Thyroid gland (tissue), 4 donors: ENCODE data around the gene FEN1. TPM values are rescaled to one million over a fixed set of nuclear protein-coding genes. Genes with fewer than 3 reads are reported as not detected.

Experiments
- DNase-seq, 2 donors: peaks; one replicate each; pipeline ENCODE4 v3.0.0-alpha.2; 2019
- H3K27ac ChIP-seq, 3 donors: fragments of 200-600 bp; sonication (generic); 1 replicate in 2 of 3; 2 replicates in 1 of 3; pipeline ENCODE4 v1.5.1; 2016 to 2019; ENCODE audit warnings: mild to moderate bottlenecking in 1 of 3, moderate library complexity in 1 of 3
- H3K27me3 ChIP-seq: fragments of 200-600 bp; sonication (generic); one replicate; pipeline ENCODE4 v1.5.1; 2019
- H3K36me3 ChIP-seq, 2 donors: fragments of 200-600 bp; sonication (generic); one replicate each; pipeline ENCODE4 v1.5.1; 2016 to 2019
- H3K4me1 ChIP-seq, 2 donors: fragments of 200-600 bp; sonication (generic); one replicate each; pipeline ENCODE4 v1.5.1; 2017 to 2019
- H3K4me3 ChIP-seq, 3 donors: fragments of 200-600 bp; sonication (generic); replicated peaks in 1 of 3; 1 replicate in 2 of 3; 2 replicates in 1 of 3; pipeline ENCODE4 v1.5.1; 2016; ENCODE audit warnings: mild to moderate bottlenecking in 1 of 3
- H3K9me3 ChIP-seq: fragments of 200-600 bp; sonication (generic); one replicate; pipeline ENCODE4 v1.5.1; 2017
- CTCF ChIP-seq, 6 experiments: fragments of 200-600 bp in 3 of 6; fragments of 450-650 bp in 3 of 6; sonication (generic) in 3 of 6; IDR thresholded peaks; one replicate each; pipeline ENCODE4 v1.5.1; 2016 to 2019; ENCODE audit warnings: antibody characterized with exemption in 6 of 6, mild to moderate bottlenecking in 2 of 6, inconsistent platforms in 1 of 6, moderate library complexity in 1 of 6
- POLR2A ChIP-seq, 2 donors: fragments of 450-650 bp; IDR thresholded peaks; one replicate each; pipeline ENCODE4 v1.6.1; 2017; ENCODE audit warnings: antibody characterized with exemption in 2 of 2, mild to moderate bottlenecking in 2 of 2, moderate library complexity in 1 of 2
- WGBS, 2 donors: methylation state at CpG; one replicate each; pipeline ENCODE4 v1.1.5; 2017; 5-methylcytosine and 5-hydroxymethylcytosine counted together
- intact Hi-C: fragments of 100-400 bp; cut with DNase I; formaldehyde crosslinking; loops from one replicate; pipeline ENCODE4 v1.15.1; 2023
- total RNA-seq, 4 donors: library from RNA; depleted of rRNA; stranded (reverse); fragments of >200 nt; gene quantifications; one replicate each; pipeline ENCODE4 v1.2.3, GENCODE V29; 2016

Gene FEN1
- total RNA-seq, 4 donors from 2014 or later: 4.1 to 6.3 (median 5.2) TPM

- Histone ChIP-seq H3K4me3 (no peak overlapping the region), H3K36me3 (no peaks in the 10 kb centered on the region), H3K9me3 (no peaks in the 10 kb centered on the region), H3K27me3 (no peaks in the 10 kb centered on the region), H3K4me1 (peaks cover 7 to 9% of the 10 kb centered on the region in 2 donors), H3K27ac (no peak overlapping the region)
- 87 to 90% methylated on average over 11 of the region's 11 CpGs for WGBS, 2 donors
- DNase-seq: no peak
- intact Hi-C loops: no loop called here
- no peak for TF ChIP-seq CTCF (IDR thresholded peaks at IDR 0.05)
Measured at GRCh38 chr11:61778357-61778886, 14.3 kb upstream of the FEN1 start.

GRCh38 chr11:61778920-61779650, 13.6 kb upstream of the FEN1 start:
- intact Hi-C loops: no loop called here
- no peak overlapping the region for H3K4me3 ChIP-seq
- H3K27ac ChIP-seq: no peak overlapping the region
- TF ChIP-seq CTCF (IDR thresholded peaks at IDR 0.05): no peak
- DNase-seq: no peak
- WGBS, 2 donors: 71 to 82% methylated on average over 5 to 21 of the region's 24 CpGs
- H3K4me1 ChIP-seq: peaks cover 7 to 9% of the 10 kb centered on the region in 2 donors
- H3K36me3 ChIP-seq: no peaks in the 10 kb centered on the region
- no peaks in the 10 kb centered on the region for H3K27me3 ChIP-seq
- H3K9me3 ChIP-seq: no peaks in the 10 kb centered on the region

- peaks cover 0 to 4% of the 10 kb centered on the region in 2 donors for H3K36me3 ChIP-seq
- WGBS, 2 donors: 89 to 95% methylated on average over 14 of the region's 14 CpGs
- no peaks in the 10 kb centered on the region for H3K9me3 ChIP-seq
- peaks cover 7 to 9% of the 10 kb centered on the region in 2 donors for H3K4me1 ChIP-seq
- no peak overlapping the region for H3K27ac ChIP-seq
- DNase-seq: no peak
- H3K27me3 ChIP-seq: no peaks in the 10 kb centered on the region
- H3K4me3 ChIP-seq: no peak overlapping the region
- intact Hi-C loops: no loop called here
- no peak for TF ChIP-seq POLR2A (IDR thresholded peaks at IDR 0.05)
- TF ChIP-seq CTCF (IDR thresholded peaks at IDR 0.05): no peak
Measured at GRCh38 chr11:61779666-61780525, 12.8 kb upstream of the FEN1 start.

- intact Hi-C loops: no loop called here
- no peak overlapping the region for H3K27ac ChIP-seq
- H3K4me3 ChIP-seq: no peak overlapping the region
- H3K4me1 ChIP-seq: peaks cover 7 to 9% of the 10 kb centered on the region in 2 donors
- H3K27me3 ChIP-seq: no peaks in the 10 kb centered on the region
- TF ChIP-seq POLR2A (IDR thresholded peaks at IDR 0.05) (no peak), CTCF (IDR thresholded peaks at IDR 0.05) (no peak)
- peaks cover 0 to 4% of the 10 kb centered on the region in 2 donors for H3K36me3 ChIP-seq
- no peak for DNase-seq
- no peaks in the 10 kb centered on the region for H3K9me3 ChIP-seq
- 81 to 82% methylated on average over 9 of the region's 9 CpGs for WGBS, 2 donors
Measured at GRCh38 chr11:61780581-61781162, 12.0 kb upstream of the FEN1 start.
